Neutrophil (primary cell): ENCODE results near the gene LCN2.
A peak's percentile ranks its signal among the peaks of the same experiment; 100 is the strongest.

Experiments used
- H3K27ac ChIP-seq: fragments of 200-600 bp; sonication (generic); 2 replicates; pipeline ENCODE4 v1.5.1; 2016; ENCODE audit warnings: mild to moderate bottlenecking, moderate library complexity
- H3K27me3 ChIP-seq: fragments of 200-600 bp; sonication (generic); 2 replicates; pipeline ENCODE4 v1.6.0; 2016; ENCODE audit warnings: mild to moderate bottlenecking
- H3K36me3 ChIP-seq: fragments of 200-600 bp; sonication (generic); 2 replicates; pipeline ENCODE4 v1.5.1; 2017
- H3K4me1 ChIP-seq, 2 experiments: fragments of 200-600 bp in 1 of 2; sonication (generic) in 1 of 2; 1 replicate in 1 of 2; 2 replicates in 1 of 2; pipeline versions ENCODE4 v1.5.1 to v1.6.1; 2013 to 2016; ENCODE audit warnings: low read depth in 1 of 2, low read length in 1 of 2, mild to moderate bottlenecking in 1 of 2, moderate library complexity in 1 of 2; ENCODE audit not compliant: control insufficient read depth in 1 of 2, insufficient read depth in 1 of 2
- H3K4me3 ChIP-seq, 2 experiments: fragments of 200-600 bp in 1 of 2; sonication (generic) in 1 of 2; 1 replicate in 1 of 2; 2 replicates in 1 of 2; pipeline ENCODE4 v1.5.1; 2013 to 2016; ENCODE audit warnings: low read depth in 1 of 2, low read length in 1 of 2, mild to moderate bottlenecking in 1 of 2, moderate library complexity in 1 of 2
- H3K9me3 ChIP-seq: fragments of 200-600 bp; sonication (generic); 2 replicates; pipeline ENCODE4 v1.5.1; 2016
- TF ChIP-seq, protein P1 (sequence below): fragments of 200-600 bp; sonication (generic); IDR thresholded peaks from 2 replicates; pipeline ENCODE4 v1.5.1; 2016; ENCODE audit warnings: antibody characterized with exemption

LCN2 gene

DNA sequence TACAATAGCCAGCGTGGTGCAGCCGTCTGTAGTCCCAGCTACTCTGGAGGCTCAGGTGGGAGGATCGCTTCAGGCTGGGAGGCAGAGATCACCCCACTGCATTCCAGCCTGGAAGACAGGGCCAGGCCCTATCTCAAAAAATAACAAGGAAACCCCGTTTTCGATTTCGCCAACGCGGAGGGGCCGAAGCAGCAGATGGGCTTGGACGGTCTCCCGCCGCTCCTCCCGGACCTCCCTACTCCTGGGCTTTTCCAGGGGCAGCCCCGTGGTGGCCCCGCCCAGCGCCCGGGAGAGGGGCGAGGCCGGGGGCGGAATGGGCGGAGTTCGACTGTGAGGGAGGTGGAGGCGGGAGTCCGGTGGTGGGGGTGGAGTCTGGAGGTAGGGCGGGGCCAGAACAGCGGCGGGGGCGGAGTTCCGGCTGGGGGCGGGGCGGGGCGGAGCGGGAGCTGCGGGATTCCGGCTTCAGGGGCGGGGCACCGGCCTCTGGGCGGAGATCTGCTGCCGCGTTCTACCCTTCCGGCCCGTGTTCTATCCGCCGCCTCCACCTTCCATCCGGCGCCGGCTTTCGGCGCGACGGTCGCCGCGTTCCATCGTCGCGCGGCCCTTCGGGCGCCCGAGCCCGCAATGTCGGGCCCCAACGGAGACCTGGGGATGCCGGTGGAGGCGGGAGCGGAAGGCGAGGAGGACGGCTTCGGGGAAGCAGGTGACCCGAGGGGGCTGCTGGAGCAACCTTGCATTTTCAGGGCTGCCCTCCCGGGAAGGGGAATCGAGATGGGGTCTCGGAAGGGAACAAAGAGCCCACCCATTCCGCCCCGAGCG lies 10.7 kb downstream of the LCN2 start, which contains the start of gene BBLN:
BBLN (plus strand) TSS at position 482 of the 819 bp plus-strand sequence; CDS start at position 625, 143 bp downstream.
- Histone ChIP-seq H3K4me1 (peaks cover 25 to 34% of the 10 kb centered on the region in 2 experiments), H3K27ac (peak within 1 kb of the TSS; percentile 96), H3K4me3 (peak within 1 kb of the TSS; percentile 84 to 93), H3K9me3 (no peaks in the 10 kb centered on the region), H3K36me3 (peaks cover 29% of the 10 kb centered on the region), H3K27me3 (no peaks in the 10 kb centered on the region)
- TF ChIP-seq, protein P1, sequence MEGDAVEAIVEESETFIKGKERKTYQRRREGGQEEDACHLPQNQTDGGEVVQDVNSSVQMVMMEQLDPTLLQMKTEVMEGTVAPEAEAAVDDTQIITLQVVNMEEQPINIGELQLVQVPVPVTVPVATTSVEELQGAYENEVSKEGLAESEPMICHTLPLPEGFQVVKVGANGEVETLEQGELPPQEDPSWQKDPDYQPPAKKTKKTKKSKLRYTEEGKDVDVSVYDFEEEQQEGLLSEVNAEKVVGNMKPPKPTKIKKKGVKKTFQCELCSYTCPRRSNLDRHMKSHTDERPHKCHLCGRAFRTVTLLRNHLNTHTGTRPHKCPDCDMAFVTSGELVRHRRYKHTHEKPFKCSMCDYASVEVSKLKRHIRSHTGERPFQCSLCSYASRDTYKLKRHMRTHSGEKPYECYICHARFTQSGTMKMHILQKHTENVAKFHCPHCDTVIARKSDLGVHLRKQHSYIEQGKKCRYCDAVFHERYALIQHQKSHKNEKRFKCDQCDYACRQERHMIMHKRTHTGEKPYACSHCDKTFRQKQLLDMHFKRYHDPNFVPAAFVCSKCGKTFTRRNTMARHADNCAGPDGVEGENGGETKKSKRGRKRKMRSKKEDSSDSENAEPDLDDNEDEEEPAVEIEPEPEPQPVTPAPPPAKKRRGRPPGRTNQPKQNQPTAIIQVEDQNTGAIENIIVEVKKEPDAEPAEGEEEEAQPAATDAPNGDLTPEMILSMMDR = peak; percentile 31

GRCh38 chr9:128160603-128160987 lies 11.3 kb downstream of the LCN2 start:
- Histone ChIP-seq H3K36me3 (peaks cover 32% of the 10 kb centered on the region), H3K9me3 (no peaks in the 10 kb centered on the region), H3K27ac (peak overlapping the region; percentile 96), H3K4me1 (peaks cover 25 to 34% of the 10 kb centered on the region in 2 experiments), H3K4me3 (peak overlapping the region; percentile 84 to 93), H3K27me3 (no peaks in the 10 kb centered on the region)
- TF ChIP-seq, protein P1 = no peak

- Histone ChIP-seq H3K4me1 (peaks cover 25 to 34% of the 10 kb centered on the region in 2 experiments), H3K27me3 (no peaks in the 10 kb centered on the region), H3K36me3 (peaks cover 40% of the 10 kb centered on the region), H3K9me3 (no peaks in the 10 kb centered on the region), H3K27ac (no peak overlapping the region), H3K4me3 (peak overlapping the region in 1 of 2 experiments; percentile 93)
- TF ChIP-seq, protein P1 = no peak
Observed at GRCh38 chr9:128161215-128161902, 12.1 kb downstream of the LCN2 start.

DNA sequence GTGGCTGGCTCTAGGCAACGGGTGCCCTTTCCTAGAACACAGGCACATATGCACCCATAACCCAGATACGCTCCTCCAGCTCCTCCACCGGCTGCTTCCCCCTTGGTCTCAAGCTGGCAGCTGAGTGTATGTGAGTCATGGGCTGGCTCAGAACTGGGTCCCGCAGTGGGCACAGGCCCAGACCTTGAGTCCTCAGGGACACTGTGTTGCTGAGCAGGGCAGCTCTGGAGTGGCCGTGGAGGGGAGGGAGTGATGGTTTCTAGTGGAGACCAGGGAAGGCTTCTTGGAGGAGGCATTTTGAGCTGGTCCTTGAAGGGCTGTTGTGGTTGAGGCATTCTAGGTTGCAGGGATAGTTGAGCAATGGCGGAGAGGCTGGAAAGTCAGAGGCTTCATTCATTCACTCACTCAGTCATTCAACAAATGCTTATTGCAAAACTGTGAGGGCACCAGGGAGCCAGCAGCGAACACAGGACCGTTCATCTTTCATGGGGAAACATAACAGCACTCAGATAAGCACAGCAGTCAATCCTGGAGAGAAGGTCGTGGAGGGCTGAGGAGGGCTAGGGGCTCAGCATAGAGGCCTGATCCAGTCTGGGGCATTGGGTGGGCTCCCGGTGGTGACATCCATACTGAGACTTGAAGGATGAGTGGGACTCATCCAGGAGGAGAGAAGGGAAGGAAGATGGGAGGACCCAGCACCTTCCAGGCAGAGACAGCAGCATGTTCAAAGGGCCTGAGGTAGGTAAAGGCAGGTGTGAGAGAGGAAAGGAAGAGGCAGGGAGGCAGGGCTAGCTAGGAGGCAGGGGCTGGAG lies 13.2 kb downstream of the LCN2 start:
- Histone ChIP-seq H3K27me3 (no peaks in the 10 kb centered on the region), H3K27ac (no peak overlapping the region), H3K4me1 (peaks cover 25 to 30% of the 10 kb centered on the region in 2 experiments), H3K9me3 (no peaks in the 10 kb centered on the region), H3K36me3 (peaks cover 51% of the 10 kb centered on the region), H3K4me3 (no peak overlapping the region)
- TF ChIP-seq, protein P1 = no peak

- Histone ChIP-seq H3K36me3 (peaks cover 57% of the 10 kb centered on the region), H3K4me1 (peaks cover 25 to 28% of the 10 kb centered on the region in 2 experiments), H3K27me3 (no peaks in the 10 kb centered on the region), H3K9me3 (no peaks in the 10 kb centered on the region), H3K27ac (no peak overlapping the region), H3K4me3 (no peak overlapping the region)
- TF ChIP-seq, protein P1 = no peak
Observed at GRCh38 chr9:128163027-128163515, 13.8 kb downstream of the LCN2 start.
